Activated CD4-positive, alpha-beta T cell treated with anti-CD3 and anti-CD28 coated beads, Interleukin-2, Interleukin-6, amounts not matched to agents 100 ng/mL and 50 ng/mL, durations not matched to agents 16 hours and 8 hours (primary cell): ENCODE measurements around the gene IL17REL.
A peak's percentile ranks its signal among the peaks of the same experiment; 100 is the strongest.
"Not testable (repeated sequence)": the region's sequence is repeated elsewhere in the genome, so short reads cannot be mapped to it uniquely, and the experiment has no call there.

ENCODE experiments used
- DNase-seq: peaks from one replicate; pipeline ENCODE4 v3.0.0-alpha.2; 2020

IL17REL gene

DNA sequence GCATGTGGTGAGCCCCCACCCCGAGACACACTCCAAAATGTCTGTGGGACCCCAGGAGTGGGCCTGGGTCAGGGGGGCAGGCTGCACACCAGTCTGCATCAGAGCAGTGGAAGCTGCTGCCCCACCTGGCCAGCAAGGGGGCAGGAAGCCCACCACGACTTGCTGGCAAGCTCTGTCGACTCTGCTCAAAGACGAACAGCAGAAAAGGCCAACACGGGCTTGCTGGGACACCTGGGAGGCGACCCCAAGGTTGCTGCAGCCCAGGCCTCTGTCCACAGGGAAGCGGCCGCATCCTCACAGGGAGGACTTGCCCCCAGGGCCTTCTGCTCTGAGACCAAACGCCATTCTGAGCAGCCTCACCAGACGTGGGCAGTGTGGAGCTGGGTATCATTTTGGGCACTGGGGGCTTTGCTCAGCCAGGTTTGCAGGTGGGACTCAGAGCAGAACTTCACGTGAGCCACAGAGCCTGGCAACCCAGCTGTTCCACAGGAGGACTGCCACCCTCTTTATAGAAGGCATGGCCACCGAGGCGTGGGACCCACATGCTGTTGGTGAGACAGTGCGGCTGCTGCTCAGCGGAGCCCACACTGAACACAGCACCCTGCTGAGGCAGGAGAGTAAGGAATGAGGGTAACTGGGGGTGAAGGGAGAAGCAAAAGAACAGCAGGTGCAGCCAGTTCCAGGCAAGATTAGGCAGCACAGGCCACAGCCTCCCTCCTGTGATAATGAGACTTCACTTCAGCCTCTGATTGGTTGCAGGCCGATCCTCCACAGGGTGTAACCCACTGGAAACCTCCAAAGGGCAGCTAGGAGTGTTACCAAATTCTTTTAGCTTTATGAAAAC lies 11.0 kb downstream of the IL17REL start:
- no peak for DNase-seq

DNA sequence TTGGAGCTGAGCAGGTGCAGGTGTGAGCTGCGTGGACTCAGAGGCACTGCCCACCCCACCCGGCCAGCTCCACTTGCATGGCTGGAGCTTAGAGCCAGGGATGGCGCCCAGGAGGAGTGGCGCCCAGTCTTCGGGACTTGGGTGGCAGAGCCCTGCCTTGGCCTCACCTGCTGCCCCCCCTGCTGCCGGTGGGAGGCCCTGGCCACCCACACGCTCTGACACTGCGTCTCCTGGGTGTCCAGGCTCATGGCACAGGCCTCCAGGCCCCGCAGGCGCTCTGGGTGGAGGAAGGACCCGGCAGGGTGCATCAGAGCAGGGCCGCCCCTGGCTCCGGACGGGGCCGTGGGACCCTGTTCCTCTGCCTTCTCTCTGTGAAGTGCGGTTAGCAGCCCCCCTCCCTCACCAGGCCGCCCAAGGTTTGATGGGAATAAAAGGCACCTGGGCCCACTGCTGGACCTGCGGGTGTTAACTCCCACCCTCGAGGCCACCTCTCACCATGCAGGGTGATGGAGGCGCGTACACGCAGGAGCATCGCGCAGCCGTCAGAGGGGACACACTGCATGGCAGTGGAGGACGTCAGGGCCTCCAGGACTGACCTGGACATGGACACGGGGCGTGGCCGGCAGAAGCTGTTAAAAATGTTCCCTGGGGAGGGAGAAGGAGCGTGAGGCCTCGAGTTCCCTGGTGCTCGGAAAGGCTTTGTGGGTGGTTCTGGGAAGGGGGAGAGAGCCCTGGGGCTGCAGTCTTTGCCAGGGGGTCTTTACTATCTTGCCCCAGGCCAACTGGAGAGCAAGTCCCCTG lies 11.8 kb downstream of the IL17REL start:
- DNase-seq: no peak

DNA sequence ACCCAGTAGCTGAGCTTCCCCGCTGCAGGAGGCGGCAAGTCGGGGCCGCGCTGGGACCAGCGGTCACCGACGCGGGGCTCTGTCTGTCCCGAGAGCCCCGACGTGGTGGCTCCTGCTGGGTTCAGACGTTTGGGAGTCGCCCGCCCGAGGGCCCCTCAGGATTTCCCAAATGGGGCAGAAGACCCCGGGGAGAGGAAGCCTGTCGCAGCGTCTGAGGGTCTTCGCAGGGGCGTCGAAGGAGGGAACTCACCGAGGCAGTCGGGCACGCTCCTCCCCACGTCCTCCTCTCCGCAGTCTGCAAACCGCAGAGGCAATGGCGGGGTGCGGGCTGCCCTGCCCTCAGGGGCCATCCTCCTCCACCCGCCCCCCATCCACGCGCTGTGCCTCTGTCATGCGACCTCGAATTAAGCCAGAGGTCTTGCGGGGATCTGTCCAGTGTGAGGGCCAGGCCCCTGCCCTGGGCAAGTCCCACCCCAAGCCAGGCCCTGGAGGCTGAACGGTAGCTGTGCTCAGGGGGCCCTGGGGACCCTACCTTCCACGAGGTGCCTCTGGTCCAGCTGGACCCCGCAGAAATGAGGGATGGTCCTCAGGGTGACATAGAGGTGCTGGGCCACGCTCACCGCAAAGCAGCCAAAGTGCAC lies 12.5 kb downstream of the IL17REL start:
- DNase-seq: no peak

DNA sequence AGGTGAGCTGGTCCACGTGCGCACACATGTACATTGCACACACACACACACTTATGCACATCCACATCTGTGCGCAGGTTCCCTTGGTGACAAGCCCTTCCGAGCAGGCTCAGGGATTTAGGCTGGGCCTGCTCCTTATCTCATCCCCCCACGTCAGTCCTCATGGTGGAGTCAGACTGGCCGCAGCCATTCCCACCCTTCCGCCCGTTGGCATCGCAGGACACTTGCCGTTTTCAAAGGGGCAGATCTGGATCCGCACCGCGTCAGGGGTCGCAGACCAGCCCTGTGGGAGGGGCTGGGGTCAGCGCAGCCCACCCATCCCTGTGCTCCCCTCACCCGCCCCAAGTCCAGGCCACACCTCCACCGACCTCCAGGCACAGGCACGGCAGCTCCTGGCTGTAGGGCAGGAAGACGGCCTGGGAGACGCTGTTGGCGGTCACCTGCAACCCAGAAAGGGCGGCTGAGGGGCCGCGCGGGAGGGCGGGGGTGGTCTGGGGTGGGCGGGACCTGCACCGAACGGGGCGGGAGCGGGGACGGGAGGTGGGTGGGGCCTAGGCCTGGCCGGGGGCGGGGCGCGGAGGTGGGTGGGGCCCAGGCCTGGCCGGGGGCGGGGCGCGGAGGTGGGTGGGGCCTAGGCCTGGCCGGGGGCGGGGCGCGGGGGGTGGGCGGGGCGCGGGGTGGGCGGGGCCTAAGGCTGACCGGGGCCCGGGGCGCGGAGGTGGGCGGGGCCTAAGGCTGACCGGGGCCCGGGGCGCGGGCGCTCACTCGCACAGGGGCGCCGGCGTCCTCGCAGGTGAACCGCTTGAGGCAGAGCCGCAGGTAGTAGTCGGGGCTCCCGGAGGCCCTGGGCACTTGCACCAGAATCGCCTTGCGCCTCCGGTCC lies 13.3 kb downstream of the IL17REL start:
- DNase-seq: peak; percentile 41

DNA sequence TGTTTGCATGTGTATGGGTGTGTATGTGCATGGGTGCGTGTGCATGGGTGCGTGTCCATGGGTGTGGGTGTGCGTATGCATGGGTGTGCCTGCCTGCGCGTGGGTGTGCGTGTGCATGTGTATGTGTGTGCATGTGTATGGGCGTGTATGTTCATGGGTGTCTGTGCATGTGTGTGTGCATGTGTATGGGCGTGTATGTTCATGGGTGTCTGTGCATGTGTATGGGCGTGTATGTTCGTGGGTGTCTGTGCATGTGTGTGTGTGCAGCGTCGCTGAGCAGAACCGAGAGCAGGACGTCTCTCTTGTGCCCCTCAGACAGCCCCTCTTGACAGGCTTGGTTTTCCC lies 13.9 kb downstream of the IL17REL start:
- no peak for DNase-seq

DNA sequence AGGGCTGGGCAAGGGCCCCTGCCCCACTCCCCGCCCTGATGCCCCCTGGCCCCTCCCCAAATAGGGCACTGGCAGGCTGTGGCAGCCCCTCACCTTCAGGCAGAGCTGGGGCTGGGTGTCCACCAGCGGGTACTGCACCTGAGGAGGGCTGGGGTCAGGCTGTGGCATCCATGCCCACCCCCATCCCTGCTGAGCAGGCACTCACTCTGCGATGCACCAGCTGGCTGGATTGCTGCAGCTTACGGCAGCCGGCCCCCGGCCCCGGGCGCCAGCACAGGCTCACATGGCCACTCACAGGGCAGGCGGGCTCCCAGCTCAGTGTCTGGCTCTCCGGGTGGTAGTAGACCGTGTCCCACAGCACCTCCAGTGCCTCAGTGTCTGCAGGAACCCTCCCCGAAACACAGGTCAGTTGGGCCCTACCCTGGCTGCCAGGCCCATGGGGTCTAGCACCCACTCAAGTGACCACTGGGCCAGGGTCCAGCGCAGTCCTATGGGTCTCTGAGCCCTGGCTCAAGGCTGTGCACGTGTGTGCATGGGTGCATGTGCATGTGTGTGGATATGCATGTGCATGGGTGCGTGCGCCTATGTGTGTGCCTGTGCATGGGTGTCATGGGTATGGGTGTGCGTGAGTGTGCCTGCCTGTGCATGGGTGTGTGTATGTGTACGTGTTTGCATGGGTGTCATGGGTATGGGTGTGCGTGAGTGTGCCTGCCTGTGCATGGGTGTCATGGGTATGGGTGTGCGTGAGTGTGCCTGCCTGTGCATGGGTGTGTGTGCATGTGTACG lies 14.4 kb downstream of the IL17REL start:
- no peak for DNase-seq

DNA sequence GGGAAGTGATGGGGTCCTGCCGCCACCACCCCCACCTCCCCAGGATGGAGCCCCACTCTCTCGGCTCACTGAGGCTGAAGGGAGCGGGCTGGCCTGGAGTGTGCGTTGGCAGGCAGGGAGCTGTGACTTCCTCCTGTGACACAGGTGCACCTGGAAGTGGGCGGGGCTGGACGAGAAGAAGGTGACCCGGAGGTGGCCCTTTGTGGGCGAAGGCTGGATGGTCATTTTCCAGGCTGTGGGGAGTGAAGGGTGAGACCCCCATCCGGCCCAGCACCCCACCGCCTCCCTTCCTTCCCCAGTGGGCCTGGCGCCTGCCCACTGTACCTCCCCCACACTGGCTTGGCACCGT lies 15.3 kb downstream of the IL17REL start:
- DNase-seq: no peak

DNA sequence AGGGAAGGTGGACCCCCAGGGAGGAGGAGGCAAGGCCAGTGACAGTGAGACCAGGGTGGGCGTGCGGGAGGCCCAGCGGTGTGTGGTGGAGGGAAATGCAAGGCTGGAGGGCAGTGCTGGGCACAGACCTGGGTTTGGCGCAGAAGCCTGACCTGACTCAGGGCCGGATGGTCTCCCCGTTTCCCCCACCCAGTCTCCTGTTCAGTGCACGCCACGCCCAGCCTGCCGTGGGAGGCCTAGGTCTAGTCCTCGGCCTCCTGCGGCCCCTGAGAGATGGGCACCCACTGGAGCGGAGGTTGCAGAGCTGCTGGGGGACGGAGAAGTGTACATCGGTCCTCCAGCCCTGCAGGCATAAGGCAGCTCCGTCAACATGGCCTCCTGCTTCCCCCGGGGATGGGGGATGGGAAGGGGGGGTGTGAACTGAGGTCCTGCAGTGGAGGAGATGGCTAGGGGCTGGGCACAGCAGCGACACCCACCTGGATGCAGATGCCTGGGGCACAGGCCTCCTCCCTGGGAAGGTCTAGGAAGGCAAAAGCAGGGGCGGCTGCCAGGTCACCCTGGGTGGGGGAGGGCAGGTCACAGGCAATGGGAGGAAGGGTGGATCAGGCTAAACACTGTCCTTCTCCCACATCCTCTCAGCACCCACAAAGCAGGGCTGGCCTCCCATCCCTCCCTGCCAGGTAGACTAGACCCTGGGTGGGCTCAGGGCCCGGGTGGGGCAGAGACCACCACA lies 15.9 kb downstream of the IL17REL start:
- DNase-seq: no peak

DNA sequence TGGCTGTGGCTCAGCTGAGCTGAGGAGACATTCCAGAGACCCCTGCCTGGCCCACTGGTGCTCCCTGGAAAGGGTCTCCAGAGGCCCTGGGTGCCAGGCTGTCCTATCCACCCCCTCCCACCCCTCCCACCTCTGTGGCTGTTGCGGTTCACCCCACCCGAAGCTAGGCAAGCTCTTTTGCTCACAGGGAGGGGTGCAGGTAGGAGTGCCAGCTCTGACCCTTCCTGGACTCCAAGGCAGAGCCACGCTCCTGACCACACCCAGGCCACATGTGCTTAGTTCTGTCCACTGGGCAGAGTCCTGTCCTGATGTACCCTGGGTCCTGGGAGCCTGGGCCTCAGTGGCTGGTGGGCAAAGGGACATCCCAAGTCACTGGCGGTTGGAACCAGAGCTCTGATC lies 16.4 kb downstream of the IL17REL start:
- no peak for DNase-seq

DNA sequence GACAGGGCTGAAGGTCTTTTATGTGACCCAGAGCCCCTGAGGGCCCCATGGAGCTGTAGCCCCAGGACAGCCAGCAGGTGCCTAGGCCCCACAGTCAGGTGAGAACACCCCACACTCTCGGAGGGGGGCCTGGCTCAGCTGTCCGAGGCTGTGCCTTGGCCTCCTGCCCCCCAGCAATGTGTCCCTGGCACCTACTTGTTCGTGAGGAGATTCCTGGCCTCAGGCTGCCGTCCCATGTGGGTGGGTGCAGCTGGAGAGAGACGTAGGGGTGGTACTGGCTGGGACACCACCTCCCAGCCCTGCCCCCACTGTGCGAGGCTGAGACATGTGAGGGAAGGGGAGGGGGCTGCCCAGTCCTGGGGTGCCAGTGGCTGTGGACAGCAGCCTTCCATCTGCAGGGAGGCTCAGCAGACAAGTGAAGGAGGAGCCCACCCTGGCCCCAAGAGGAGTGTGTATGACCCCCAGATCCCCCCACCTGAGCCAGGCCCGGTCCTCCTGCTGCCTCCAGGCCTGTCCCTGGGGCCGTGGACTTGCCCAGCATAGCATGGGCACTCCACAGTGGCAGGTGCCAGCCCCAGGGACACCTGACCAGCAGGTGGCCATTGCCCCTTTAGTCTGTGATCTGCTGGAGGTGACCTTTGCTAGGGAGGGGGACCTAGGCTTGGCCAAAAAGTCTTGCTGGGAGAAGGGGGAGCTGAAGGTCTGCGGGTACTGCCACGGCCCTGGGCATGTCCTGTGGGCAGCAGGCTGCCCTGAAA lies 17.0 kb downstream of the IL17REL start:
- no peak for DNase-seq

DNA sequence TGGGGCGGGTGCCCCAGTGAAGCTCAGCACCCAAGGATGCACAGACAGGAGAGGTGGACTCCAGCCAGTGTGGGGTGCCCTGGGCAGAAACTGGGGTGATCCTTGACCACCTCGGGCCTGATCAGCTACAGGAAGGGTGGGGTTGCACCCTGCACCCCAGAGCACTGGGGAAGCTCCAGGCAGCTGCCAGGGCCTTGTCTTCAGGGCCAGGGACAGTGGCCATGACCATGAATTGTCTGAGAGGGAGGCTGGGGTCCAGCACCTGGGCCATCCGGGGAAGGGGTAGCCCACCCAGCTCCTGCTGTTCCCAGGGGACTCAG lies 17.6 kb downstream of the IL17REL start:
- no peak for DNase-seq

DNA sequence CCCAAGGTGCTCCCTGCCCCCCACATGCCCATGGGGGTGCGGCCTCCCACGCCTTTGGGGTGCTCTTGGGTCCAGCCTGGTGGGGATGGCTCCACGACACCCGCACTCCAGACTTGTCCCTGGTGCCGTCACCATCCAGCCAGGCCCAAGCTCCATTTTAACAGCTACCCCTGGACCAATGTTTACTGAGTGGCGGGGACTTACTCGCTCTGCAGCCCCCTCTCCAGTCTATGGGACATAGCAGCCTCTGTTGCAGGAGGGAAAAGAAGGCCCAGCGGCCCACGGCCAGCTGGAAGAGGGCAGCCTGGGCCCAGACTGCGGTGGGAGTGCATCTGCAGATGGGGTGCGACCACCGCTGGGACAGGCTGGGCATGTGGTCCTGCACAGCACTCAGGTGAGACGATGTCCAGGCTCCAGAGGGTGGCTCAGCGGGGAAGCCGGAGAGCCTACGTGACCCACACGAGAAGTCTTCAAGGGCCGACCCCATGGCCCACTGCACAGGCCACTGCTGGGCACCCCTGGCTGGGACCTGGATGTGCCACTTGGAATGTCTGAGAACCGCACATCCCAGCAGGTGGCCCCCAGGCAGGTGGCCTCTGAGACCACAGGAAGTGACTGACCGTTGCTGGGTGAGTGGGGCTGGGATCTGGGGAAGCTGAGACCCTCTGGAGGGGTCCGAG lies 18.1 kb downstream of the IL17REL start:
- DNase-seq: no peak

DNA sequence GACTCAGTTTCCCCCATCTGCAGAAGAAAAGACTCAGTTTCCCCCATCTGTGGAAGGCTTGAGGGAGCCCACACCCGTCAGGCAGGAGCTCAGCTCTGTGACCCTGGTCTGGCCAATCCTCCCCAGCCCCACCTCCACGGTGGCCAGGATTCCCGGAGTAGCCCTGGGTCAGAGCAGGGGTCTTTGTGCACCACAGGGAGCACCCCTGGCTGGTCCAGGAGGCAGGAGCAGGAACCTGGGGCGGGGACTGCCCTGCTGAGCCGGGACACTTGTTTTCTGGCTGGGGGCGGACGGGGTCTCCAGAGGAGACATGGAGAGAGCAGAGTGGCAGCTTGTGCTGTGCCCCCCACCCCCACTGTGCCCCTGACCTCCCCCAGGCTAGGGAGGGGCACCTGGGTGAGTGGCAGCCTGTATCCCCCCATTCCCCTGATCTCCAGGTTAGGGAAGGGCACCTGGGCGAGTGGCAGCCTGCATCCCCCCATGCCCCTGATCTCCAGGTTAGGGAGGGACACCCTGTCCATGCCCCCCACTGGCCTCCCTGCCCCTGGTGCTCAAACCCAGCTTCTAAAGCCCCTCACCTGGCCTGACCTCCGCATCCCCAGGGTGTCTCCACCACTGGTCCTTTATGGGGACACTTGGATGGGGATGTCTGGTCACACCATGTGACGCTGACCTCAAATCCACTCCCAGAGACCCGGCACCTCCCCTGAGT lies 18.8 kb downstream of the IL17REL start:
- DNase-seq: no peak

DNA sequence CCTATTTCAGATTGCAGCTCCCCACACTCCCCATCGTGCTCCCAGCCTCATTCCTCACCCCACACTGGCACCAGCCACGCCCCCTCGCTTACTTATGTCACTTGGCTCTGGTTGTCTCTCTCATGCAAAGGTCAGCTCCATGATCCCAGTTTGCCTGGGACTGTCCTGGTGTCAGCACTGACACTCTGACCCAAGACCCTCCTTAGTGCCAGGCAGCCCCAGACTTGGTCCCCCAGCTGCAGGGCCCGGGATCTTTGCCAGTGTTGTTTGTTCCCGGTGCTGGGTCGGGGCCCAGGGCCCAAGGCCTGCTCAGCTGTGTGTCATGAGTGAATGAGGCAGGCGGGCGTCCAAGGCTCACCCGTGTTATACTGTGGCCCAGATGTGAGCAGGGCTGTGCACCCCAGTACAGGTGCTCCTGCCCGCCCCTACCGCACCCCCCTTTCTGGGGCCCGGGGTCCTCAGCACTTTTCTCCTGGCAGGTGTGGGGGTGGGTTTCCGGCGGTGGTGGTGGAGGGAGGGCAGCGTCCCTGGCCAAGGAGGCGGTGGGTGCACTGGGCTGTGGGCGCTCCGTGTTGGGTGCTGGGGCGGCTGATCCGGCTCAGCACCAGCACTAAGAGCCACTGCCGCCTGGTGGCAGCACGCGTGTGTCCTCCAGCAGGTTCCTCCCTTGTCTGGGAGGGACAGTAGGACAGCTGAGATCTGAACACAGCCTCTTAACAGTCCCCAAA lies 19.5 kb downstream of the IL17REL start:
- peak; percentile 78 for DNase-seq

DNA sequence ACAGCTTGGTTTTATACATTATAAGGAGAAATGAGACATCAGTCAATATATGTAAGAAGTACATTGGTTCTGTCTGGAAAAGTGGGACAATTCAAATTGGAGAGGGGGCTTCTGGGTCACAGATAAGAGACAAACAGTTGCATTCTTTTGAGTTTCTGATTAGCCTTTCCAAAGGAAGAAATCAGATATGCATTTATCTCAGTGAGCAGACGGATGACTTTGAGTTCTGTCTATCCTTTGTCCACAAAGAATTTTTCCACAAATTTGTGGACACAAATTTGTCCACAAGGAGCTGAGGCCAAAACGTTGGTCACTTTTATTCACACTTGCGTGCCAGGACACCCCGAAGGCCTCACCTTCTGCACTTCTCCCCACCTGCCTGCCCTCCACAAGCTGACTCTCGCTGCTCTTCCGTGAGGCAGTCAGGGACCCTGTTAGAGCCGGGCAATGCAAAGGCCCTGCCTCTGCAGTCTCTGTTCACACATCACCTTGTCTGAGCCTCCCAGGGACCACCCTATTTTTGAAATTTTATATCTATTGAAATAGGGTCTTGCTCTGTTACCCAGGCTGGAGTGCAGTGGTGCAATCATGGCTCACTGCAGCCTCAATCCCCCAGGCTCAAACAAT lies 20.5 kb downstream of the IL17REL start:
- no peak for DNase-seq

DNA sequence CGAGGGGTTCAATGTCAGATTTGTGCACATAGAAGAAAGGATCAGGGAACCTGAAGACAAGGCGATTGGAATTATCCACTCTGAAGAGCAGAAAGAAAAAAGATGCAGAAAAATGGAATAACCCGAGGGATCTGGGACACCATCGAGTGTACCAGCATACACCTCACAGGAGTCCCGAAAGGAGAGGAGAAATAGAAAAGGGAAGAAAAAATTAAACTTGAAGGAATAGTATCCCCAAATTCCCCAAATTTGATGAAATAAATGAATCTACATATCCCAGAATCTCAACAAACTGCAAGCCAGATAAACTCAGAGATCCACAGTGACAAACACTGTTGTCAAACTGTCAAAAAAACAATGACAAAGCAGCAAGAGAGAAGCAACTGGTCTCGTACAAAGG lies 21.4 kb downstream of the IL17REL start:
- no peak for DNase-seq

DNA sequence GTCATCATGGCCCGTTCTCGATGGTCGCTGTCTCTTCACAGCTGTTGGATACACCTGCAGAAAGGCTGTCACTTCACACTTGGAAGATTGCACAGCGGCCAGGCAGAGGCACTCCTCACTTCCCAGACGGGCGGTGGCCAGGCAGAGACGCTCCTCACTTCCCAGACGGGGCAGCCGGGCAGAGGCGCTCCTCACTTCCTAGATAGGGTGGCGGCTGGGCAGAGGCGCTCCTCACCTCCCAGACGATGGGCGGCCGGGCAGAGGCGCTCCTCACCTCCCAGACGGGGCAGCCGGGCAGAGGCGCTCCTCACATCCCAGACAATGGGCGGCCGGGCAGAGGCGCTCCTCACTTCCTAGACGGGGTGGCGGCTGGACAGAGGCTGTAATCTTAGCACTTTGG lies 22.7 kb downstream of the IL17REL start:
- DNase-seq: not testable (repeated sequence)

DNA sequence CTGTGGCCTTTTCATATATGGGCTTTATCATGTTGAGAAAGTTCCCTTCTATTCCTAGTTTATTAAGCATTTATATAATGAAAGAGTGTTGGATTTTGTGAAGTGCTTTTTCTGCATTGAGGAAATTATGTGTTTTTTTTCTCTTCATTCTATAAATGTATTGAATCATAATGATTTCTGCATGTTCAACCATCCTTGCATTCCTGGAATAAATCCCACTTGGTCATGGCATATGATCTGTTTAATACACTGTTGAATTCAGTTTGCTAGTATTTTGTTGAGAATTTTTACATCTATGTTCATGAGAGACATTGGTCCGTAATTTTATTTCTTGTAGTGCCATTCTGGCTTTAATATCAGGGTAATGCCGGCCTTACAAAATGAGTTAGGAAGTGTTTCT lies 26.2 kb downstream of the IL17REL start:
- DNase-seq: no peak
